HG03469 (cell line): ENCODE results near the gene SIVA1.

ENCODE experiments used
- ATAC-seq: cut with Tn5 transposase; IDR thresholded peaks from one replicate; pipeline ENCODE4 v1.9.1; 2021; ENCODE audit warnings: mild to moderate bottlenecking, moderate library complexity, moderate number of reproducible peaks; ENCODE audit not compliant: unreplicated experiment

The SIVA1 gene

DNA sequence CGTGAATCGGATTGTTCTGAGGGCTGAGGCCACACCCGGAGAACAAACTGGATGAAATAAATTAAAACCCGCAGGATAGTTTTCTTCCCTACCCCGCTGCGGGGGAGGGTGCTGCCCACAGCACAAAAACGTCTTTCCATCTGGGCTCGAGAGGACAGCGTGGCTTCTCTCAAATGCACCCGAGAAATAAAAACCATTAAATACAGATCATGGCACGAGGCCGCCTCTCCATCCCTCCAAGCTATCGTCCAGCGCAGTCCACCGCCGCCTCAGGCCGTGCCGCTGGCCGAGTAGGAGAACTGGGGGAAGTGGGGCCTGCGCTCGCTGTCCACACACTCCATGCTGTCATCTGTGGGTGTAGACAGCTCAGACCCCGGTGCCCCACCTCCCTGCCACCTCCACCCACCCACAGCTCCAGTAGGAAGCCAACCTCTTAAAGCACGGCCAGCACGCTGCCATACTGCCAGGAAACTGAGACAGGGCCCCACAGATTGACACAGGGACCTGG lies 17.2 kb downstream of the SIVA1 start:
- no peak for ATAC-seq

DNA sequence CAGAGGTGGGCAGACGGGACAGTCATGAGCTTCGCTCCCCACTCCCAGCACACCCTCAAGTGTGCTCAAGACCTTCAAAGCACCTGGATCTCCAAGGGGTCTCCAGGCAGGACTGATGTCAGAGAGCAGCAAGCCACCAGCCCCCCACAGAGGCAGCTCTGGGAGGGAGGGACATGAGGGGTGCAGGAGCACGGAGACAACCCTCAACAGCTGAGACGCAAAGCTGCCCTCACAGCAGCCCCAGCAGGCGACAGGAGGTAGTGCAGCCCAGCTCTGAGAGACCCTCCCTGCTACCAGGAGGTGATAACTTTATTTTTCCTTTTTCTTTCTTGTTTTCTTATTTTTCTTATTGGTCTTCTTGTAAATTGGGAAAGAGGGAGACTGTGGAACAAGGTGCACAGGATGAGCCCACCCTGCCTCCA lies 17.9 kb downstream of the SIVA1 start:
- ATAC-seq = no peak

GRCh38 chr14:104771374-104771773 lies 18.4 kb downstream of the SIVA1 start:
- ATAC-seq = no peak

DNA sequence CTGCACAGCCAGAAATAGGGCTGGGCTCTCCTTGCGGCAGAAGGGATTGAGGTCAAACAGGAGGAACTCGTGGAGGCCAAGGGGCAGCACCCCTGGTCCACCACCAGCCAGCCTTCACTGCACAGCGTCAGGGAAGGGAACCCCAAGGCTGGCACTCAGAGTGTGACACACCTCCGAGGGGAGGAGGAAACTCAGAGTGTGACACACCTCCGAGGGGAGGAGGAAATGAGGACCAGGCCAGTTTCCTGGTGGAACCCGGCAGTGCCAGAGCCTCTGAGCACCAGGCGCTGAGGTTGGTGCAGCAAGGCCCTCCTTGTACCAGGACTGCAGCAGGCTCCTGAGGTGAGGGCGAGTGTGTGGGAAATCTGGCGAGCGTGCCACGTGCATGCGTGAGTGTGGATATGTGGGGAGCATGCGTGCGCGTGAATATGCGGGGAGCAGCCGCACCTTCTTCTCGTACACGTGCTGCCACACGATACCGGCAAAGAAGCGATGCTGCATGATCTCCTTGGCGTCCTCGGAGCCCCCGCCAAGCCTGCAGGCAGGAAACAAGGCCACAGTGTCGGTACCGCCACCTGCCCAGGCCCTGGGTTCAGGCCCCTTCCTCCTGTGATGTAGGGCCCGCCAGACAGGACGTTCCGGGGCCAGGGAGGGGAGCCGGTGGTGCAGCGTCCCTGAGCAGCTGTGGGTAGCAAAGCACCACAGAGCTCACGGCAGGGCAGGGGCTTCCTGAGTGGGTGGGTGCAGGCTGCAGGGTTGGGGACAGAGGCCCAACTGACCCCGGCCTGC lies 19.2 kb downstream of the SIVA1 start:
- no peak for ATAC-seq

DNA sequence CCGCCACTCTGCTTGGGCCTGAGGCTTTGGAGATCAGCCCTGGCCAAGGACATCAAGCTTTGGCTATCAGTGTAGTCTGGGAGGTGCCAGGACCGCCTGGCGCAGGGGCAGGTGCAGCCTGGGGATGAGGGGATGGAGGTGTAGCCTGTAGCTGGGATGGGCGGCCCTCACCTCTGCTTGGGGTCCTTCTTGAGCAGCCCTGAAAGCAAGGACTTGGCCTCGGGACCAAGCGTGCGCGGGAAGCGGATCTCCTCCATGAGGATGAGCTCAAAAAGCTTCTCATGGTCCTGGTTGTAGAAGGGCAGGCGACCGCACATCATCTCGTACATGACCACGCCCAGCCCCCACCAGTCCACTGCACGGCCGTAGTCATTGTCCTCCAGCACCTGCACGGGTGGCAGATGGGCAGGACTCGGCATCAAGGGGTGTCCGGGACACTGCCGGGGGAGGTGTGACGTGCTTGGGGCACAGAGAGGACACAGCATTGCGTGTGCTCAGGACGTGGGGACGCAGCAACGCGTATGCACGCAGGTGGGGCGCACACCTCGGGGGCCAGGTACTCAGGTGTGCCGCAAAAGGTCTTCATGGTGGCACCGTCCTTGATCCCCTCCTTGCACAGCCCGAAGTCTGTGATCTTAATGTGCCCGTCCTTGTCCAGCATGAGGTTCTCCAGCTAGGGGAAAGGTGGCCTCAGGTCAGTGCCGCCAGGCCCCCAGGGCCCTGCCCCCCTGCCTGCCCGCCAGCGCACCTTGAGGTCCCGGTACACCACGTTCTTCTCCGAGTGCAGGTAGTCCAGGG lies 20.0 kb downstream of the SIVA1 start:
- no peak for ATAC-seq

- ATAC-seq = no peak
Measured at GRCh38 chr14:104773505-104774452, 20.8 kb downstream of the SIVA1 start.

GRCh38 chr14:104774453-104775072 lies 21.6 kb downstream of the SIVA1 start:
- no peak for ATAC-seq

DNA sequence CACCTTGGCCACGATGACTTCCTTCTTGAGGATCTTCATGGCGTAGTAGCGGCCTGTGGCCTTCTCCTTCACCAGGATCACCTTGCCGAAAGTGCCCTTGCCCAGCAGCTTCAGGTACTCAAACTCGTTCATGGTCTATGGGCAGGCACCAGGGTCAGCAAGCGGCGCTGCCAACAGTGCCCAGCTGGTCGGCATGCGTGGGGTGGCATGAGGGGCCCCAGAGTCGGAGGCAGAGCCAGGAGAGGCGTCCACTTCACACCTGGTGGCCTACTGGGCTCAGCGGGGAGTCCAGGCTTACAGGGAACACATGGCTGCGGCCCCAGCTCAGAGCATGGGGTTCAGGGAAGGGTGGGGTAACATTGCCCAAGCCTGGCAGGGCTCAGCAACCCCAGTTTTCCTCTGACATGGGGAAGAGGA lies 22.1 kb downstream of the SIVA1 start:
- ATAC-seq = no peak

DNA sequence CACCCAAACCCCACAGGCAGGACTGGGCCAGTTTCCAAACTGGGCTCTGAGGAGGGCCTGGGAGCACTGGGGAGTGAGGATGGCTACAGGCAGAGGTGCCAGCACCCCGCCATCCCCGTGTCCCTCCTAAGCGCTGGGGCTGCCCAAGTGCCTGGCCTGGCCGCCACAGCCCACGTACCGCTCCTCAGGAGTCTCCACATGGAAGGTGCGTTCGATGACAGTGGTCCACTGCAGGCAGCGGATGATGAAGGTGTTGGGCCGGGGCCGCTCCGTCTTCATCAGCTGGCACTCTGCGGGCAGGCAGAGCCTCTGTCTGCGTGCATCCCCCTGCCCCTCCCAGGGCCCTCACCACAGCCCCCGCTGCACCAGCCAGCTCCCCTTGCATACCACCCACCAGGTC lies 23.5 kb downstream of the SIVA1 start:
- no peak for ATAC-seq

- ATAC-seq = no peak
Measured at GRCh38 chr14:104776961-104777807, 24.2 kb downstream of the SIVA1 start.

DNA sequence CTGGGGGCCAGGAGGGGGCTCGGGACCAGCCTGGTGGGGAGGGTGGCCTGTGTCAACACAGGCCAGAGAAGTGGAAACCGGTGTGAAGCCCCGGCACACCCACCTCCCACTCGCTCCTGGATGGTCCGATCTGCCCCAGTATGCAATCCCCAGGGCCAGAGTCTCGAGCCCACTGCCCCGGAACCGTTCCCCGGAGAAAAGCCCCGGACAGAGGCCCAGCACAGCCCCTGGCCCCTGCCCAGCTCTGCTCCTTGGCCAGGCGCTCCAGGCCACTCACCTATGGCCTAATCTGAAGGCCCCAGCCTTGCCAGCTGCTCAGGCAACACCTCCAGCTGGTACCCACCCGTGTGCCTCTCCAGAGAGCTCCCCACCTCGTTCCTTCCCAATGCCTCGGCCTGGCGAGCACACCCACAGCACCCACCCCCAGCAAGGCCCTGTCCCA lies 24.9 kb downstream of the SIVA1 start:
- ATAC-seq = no peak

- ATAC-seq = no peak
Measured at GRCh38 chr14:104778694-104779331, 25.9 kb downstream of the SIVA1 start.

- no peak for ATAC-seq
Measured at GRCh38 chr14:104779776-104780512, 27.0 kb downstream of the SIVA1 start.

DNA sequence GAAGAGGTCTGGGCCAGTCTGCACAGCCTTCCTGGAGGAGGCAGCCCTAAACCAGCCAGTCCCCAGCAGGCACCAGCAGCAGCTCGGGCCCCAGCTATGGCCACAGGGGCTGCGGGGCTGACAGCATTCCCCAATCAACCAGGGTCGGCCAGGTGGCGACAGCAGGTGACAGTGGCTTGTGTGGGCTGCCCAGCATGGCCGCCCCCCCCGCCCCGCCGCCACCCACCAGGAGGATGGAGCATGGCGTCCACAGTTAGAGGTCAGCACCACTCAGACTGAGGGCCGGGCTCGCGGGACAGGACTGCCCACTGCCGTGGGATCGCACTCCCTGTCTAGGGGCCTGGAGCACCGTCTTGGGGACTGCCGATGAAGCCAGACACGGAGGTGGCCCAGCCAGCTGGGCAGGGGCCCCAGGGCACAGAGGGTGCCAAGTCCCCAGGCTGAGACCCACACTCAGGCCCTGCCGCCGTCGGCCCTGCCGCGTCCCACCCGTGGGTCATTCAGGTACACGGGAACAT lies 27.6 kb downstream of the SIVA1 start:
- ATAC-seq = no peak

DNA sequence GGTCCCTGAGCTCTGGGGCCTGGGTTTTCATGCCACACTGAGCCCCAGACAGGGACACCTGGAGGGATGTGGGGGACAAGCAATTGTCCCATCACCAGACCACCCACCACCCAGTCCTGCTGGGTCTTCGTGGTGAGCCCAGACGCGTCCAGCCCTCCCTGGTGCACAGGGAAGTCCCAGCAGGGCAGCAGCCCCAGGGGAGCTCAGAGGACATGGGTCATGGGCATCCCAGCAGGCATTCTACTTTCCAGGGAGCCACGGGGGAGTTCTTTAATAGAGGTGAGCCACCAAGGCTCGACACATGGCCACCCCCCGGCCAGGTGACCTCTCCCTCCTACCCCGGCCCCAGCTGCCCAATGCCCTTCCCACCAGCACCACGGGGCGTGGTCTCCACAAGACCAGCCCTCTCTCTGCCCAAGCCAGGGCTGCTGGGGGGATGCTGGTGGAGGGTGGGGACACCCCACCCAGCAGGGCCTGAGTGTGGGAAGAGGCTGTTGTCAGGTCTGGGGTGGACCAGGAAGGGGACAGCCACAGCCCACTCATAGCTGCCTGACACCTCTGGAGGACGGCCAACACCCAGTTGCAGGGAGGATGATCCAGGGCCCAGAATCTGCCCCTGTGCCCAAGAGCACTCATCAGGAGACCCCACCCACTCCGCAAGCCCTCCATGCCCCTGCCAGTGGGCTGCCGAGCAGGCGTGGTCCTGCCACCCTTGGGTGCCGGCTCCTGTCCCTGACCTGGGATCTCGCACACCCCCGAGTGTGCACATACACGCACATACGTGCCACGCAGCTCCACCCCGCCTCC lies 28.5 kb downstream of the SIVA1 start:
- ATAC-seq = no peak

DNA sequence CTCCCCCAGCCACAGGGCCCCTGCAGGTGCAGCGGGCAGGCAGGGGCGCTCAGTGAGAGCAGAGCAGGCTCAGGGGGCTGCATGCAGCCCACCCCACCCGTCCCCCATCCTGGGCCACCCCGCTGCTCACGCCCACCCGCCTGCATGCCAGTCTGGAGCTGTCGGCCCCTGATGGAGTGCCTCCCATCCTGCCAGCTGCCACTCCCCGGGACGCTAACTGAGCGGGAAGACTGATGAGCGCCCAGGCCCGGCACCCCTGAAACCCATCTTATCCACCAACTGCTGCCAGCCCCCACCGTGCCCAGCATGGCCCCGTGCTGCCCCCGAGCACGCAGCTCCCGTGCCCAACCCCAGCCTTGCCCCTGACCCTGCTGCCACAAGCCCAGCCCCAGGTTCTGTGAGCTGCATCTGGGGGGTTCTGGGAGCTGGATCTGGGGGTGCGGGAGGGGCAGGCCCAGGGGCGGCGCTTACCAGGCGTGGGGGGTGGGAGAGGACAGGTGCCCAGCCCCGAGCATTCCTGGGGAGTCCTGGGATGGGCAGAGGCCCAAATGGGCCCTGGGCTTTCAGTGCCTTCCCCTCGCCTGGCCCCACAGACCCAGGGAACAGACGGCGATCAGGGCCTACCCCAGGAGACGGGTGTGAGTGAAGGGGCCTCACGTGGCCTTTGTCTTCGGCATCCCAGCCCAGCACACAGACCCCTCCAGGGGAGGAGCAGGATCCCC lies 29.3 kb downstream of the SIVA1 start:
- ATAC-seq = no peak

GRCh38 chr14:104782808-104783139 lies 29.8 kb downstream of the SIVA1 start:
- no peak for ATAC-seq
